GM19239 (cell line): ENCODE results near the gene GAB3.

Source experiments
- DNase-seq: peaks from one replicate; pipeline ENCODE4 v3.0.0; 2011; ENCODE audit warnings: low spot score; ENCODE audit not compliant: insufficient read length
- FAIRE-seq: peaks from 2 replicates; lab custom pipeline; 2011; peaks lifted over from hg19 to GRCh38; lab: Jason Lieb, UNC

Gene GAB3, protein sequence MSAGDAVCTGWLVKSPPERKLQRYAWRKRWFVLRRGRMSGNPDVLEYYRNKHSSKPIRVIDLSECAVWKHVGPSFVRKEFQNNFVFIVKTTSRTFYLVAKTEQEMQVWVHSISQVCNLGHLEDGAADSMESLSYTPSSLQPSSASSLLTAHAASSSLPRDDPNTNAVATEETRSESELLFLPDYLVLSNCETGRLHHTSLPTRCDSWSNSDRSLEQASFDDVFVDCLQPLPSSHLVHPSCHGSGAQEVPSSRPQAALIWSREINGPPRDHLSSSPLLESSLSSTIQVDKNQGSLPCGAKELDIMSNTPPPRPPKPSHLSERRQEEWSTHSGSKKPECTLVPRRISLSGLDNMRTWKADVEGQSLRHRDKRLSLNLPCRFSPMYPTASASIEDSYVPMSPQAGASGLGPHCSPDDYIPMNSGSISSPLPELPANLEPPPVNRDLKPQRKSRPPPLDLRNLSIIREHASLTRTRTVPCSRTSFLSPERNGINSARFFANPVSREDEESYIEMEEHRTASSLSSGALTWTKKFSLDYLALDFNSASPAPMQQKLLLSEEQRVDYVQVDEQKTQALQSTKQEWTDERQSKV

DNA sequence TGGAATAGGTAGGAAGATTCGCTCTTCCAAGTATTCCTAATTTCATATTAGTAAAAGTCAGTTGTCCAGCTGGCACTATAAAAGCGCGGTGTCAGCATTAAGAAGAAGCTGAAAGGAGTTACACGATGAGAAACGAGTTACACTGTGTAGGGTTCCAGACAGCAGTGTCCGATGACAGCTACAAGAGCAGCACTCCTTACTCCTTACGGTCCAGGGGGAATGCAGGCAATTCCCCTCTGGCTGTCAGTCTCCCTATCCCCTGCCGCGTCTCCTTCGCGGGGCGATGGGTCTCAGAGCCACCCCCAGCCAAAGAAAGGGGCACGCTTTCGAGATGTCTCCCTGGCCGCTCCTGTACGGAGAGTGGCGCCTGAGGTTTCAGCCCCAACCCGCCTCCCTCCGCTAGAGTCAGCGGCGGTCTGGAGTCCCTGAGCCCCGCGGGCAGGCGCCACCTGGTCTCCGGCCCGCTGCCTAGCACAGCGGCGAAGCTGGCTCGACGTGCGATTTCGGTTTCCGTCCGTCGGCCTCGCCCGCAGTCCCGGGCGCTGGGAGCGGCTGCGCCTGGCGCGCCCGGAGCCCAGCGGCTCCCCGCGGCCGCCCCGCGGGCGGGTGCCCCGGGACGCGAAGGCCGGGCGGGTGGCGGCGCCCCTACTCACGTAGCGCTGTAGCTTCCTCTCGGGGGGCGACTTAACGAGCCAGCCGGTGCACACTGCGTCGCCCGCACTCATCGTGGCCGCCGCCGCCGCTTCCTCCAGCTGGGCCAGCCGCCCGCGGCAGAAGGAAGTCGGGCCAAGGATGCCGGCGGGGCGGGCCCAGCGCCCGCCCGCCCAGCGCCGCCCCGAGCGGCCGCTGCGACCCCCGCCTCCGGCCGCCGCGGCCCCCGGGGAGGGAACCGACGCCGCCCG, at the start of gene GAB3:
GAB3 (minus strand) TSS at position 777 of the 902 bp plus-strand sequence; CDS start at position 725, 52 bp downstream.
- FAIRE-seq (no peak), DNase-seq (peak; percentile 42)

DNA sequence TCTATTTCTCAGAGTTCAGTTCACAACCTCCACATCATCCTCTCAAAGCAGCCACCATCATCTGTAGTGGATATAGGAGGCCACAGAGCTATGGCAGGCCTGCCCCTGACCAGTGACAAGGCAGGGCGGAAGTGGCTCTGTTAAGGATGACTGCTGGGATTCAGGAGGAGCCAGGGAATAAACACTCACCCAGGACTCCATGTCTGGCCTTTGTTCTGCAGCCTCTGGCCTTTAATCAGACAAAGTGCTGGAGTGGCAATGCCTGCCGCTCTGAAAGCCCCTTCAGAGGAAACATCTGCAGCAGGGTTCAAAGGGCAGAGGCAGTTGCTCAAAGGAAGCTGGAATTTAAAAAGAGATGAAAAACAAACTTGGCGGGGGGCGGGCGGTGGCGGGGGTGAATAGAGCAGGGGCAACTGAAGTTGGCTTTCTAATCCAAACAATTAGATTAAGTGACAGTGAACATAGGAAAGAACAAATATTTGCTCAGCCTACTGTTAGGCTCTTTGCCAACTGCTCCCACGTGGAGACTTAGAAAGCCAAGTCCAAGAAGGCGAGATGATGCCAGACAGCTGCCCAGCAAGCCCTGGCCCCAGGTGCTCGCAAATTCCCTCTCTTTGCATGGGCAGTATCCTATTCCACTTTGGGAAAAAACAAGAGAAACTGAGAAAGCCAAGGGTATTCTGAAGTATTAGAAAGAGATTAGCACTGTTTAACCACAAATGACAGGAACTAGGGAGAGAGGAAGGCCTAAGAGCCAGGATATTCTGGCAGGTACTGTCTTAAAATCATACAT, 48.9 kb upstream of the GAB3 start:
- FAIRE-seq = peak; percentile 60
- no peak for DNase-seq

DNA sequence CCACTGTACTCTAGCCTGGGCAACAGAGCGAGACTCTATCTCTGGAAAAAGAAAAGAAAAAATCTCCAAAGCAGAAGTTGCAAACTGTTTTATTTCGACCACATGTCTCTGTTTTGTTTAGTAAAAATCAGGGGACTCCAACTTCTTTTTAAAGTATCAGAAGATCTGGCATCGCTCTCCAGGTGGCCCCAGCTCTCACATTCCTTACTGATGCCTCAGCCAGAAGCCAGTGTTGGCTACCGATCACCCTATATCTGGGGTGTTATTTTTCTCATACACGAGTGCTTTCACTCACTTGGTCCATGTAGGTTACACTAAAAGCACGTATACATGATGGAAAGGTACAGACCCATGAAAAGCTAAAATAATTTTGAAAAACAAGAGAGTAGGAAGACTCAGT, 46.1 kb upstream of the GAB3 start:
- DNase-seq (no peak), FAIRE-seq (no peak)

DNA sequence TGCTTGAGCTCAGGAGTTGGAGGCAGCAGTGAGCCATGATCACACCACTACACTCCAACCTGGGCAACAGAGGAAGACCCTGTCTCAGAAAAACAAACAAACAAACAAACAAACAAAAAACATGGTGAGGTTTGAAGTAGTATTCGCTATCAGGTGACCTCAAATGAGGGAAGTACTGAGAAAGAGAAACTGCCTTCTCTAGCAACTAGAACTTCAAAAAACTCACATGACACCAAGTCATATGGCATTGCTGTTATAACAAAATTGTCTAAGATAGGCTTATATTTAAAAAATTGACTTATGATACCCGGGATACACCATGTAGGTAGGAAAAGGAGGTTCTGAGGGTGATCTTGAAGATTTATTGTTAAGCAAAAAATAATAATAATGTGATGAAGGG, 44.1 kb upstream of the GAB3 start:
- no peak for DNase-seq
- FAIRE-seq = peak; percentile 51

DNA sequence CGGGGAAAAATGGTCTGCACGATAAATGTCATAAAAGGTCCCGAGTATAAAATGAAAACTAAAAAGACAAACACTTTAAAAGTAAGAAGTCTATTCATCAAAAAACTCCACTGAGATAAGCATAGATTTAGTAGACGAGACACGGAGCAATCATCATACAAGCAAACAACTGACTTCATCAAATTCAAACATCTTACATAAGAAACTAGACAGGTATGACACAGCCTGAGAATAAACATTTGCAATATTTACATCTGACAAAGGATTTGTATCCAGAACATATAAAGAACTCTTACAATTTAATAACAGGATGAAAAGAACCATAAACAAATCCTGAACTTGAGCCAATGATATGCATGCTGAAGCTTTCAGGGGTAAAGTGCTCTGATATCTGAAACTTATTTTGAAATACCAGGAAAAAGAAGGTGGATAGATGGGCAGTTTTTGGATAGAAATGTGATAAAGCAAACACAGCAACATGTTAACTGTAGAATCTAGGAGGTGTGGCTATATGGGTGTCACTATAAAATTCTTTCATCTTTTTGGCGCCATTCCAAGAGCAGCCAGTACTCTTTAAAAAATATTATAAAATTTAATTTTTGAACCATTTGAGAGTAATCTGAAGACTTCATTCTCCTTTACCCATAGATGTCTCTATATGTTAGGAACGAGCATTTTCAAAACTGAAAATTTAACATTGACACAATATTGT, 42.4 kb upstream of the GAB3 start:
- DNase-seq (no peak), FAIRE-seq (no peak)

DNA sequence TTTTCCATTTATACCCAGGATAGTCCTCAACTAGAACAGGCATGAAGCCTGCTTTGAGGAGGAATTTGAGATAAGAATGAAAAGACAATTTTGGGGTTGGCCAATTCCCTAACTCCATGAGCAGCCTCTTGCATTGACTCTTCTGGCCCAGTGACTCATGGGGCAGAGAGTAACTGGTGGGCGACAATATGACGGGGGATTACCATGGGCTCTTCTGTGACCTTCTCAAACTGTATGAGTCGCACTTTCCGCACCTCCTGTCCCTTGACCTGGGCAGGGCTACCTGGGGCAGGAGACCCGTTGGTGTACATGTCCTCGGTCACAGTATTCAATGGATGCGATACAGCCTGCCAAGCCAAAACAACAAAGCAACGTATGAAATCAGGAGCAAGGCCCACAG, 41.1 kb upstream of the GAB3 start:
- FAIRE-seq = no peak
- no peak for DNase-seq

DNA sequence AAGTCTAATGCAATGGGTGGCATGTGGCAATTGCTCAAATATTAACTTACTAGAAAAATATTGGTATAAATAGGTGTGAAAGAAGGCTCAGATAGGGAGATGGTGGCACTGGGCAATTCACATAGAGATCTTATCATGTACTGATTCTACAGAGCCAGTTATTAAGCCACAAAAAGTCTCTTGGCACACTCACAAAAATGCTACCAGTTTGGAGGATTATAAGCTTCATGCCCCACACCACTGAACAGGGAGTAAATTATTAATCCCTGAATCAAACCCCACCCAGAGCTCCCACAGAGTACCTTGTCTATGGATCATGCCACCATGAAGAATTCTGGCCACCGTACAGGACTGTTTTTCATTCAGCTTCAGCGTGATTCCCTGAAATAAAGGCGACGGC, 40.6 kb upstream of the GAB3 start:
- FAIRE-seq (no peak), DNase-seq (no peak)

DNA sequence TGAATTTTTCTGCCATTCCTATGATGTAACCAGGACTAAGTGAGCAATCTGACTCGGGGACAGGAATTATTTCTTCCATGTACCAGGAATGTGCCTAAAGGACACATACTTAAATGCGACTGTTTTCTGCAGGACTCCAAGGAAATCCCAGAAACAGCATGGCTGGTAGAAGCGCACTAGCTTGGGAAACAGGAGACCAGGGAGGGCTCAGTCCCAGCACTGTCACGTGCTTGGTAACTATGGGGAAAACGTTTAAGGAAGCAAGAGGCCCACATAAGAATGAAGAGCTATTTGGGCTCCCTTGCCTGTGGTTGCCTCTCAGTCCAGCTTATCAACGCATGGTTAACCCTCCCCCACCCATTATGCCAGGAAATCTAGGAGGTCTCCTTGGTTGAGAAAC, 34.8 kb upstream of the GAB3 start:
- DNase-seq (no peak), FAIRE-seq (no peak)

DNA sequence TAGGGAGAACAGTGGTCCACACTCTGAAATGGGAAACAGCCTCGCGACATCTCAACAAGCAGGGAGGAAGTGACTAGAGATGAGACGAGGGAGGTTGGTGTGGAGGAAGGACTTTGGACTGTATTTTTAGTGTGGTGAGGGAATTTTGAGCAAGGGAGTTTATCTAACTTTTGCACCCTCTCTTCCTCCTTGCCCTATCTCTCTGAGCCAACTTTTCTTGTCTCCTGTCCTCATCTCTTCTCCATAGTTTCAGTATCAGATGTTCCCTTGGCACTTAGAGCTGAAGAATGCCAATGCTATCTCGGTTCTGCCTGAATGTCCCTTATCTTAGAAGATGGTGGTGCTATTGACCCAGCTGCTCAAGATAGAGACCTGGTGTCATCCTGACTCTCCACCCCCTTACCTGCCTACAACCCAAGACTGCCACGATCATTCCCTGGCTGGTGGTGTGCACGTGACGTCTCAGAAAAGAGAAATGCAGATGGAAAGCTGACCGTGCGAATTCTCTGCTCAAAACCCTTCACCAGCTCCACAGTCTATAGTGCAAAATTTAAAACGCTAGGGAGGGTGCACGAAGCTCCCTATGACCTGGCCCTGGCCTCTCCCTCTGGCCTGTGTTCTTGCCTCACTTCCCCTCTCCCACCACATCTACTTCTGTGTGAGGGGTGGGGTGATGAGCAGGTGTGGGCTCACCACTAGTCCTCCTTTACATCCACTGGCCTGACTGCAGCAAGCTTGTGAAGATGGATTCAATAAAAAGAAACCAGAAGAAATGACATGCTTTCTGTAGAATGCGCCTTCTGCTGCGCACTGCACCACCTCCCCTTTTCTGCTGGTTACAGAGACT, 33.5 kb upstream of the GAB3 start:
- DNase-seq (no peak), FAIRE-seq (no peak)

DNA sequence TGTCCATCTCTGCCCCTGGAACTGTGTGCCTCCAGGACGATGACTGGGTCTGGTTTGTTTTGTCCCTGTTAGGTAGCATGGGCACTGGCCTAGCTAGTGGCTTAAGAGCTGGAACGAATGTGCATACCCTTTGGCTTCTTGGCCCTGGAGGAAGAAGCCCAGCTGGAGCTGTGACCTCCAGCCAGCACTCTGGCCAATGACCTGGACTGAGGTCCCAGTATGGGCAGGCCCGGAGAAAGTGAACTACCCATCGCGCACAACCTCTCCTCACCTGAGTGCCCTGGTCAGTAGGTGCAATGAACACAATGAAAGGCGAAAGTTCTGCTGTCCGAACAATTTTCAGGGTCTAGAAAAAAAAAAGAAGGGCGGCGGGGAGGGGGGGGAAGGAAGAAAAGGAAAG, 30.1 kb upstream of the GAB3 start:
- DNase-seq (no peak), FAIRE-seq (no peak)

DNA sequence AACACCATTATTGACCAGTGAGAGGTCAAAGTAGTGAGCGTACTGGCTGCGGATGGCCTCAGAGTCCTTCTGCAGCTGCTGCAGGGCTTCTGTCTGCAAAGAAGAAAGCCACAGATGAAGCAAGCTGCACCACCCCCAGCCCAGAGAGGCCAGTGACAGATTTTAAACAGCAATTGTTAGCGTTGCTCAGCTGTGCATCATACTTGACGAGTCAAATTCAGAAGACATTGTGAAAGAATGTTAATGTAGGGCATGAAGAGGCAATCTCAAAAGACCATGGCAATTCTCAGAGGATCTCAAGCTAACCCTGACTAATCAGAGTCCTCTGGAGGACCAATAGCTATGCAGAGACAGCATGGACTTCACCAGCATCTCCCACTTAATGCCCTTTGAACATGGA, 28.4 kb upstream of the GAB3 start:
- DNase-seq = no peak
- no peak for FAIRE-seq

DNA sequence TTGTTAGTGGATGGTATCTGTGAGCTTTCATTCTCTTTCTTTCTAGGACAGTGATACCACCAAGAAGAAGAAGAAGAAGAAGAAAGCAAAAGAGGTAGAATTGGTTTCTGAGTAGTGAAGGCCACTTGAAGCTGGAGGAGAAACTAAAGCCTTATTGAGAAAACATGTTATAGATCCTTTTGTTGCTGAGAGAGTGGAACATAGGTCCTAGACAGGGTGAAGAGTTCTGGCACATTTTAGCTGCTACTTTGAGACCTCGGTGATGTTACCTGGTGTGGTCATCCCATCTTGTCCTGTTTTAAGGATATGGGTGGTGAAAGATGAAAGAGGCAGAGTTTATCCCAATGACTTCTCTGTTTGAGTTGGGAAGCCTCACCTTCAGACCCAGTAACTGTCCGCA, 25.9 kb upstream of the GAB3 start:
- FAIRE-seq (no peak), DNase-seq (no peak)

DNA sequence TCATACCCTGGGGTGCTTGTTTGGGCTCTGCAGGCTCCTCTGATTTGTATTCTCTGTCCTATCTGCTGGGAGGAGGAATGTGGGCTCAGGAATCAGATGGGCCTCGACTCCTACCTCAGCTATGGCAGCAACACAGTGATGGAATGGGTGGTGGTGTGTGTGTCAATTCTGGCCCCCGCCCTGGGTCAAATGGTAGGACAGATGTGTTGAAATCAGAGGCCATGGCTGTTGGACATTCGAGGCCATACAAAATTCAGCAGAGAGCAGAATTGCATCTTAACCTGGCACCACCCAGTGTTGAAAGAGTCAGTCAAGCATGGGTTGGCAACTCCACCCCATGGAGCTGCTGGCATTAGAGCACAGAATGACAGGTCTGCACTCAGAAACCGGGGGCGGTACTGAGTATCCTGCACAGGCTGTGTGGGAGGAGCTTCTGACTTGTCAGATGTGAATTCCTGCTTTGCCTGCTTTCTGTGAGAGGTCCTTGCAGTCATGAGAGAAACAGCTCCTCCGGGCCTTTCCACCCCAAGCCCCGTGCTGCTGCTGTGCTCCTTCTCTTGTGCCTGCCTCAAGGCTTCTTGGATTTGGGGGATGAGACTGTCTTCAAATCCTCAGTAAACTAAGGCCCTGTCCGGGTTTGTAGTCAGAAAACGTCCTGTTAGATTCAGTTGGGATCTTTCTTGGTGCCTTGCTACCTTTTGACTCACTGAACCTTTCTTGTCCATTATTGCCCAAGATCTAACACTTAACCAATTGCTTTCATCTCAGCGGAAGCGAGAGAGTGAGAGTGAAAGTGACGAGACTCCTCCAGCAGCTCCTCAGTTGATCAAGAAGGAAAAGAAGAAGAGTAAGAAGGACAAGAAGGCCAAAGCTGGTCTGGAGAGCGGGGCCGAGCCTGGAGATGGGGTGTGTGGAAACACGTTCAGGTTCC, 24.8 kb upstream of the GAB3 start:
- no peak for DNase-seq
- FAIRE-seq = no peak

DNA sequence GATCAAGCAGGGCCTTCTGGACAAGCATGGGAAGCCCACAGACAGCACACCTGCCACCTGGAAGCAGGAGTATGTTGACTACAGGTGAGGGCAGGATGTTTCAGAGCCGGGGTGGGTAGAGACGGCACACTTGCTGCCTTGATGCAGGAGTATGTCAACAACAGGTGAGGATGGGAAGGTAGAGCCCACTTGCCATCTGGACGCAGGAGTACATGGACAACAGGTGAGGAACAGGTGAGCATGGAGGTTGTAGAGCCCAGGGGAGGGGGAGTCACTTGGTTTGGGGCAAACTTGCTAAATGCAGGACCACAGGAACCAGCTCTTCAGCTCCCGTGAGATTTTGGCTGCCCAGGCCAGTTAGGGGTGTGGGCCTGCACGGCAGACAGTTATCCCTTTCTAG, 23.7 kb upstream of the GAB3 start:
- FAIRE-seq (no peak), DNase-seq (no peak)

DNA sequence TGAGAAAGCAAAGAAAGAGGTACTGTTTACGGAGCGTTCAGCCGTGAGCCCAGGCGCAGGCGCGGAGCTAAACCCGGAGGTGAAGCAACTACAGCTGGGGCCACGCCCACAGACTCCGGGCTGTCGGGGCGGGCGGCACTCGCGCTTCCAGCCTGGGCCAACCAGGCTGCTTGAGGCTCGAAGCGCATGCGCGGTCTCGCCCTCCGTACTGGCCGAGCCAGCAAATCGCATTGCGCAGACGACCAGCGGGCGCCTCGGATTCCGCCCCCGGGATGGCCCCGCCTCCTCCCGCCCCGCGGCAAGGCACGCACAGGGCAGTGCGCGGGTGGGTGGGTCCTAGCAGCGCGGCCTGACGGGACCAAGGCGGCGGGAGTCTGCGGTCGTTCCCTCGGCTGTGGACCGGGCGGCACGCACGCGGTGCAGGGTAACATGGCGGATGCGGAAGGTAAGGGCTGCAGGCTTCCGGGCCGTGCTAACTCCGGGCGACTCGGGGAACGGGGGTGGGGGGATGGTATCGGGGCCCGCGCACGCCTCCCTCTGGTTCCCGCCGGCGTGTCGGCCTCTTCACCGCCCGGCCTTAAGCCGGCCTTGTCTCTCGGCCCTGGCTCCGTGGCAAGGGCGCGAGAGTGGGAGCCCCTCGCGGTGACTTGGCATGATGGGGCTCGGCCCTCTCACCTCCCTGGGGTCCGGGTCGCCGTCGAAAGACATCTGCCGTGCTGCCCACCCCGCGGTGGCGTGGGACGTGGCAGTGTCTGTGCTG, 11.8 kb upstream of the GAB3 start, which contains the start of gene DKC1:
DKC1 (plus strand) TSS at position 328 of the 760 bp plus-strand sequence; CDS start at position 430, 102 bp downstream.
- peak; percentile 67 for DNase-seq
- FAIRE-seq = peak; percentile 96

DNA sequence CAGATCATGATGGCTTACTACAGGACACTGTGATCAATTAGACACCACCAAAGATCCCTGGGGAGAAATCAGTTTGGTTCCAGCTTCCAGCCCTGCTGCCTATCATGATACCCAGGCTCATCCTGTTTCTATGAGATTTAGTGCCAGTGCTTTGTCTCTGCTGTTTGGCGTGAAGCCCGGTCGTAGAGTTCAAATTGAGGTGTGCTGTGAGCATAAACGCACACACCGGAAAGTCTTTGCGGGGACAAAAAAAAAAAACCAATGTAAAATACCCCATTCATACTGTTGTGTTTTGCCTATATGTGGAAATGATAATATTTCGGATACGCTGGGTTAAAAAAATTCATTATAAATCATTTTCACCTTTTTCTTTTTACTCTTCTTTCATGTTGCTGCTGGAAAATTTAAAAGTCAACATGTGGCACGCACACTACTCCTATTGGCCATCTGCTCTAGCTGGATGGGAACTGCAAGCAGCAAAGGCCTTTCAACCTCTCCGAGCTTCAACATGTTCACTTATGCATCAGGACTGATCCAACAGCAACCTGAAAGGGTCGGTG, 11.2 kb upstream of the GAB3 start:
- no peak for FAIRE-seq
- no peak for DNase-seq

DNA sequence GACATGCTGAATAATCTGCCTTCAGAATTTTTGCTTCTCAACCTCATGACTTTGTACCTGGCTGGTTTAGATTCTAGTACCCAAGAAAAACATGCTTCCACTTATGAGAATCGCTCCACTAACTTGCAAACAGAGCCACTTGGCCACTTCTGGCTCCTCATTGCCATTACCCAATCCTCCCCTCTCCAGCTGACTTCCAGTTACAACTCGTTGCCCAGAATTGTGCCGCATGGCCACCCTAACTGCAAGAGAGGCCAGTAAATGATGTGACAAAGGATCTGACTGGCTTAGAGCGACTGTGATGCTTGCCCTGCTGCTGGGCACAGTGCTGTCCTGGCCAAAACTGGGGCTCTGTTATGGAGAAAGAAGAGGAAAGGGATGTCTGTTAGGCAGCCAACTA, 7.8 kb upstream of the GAB3 start:
- no peak for FAIRE-seq

More for the DNA sequence above, 7.8 kb upstream of the GAB3 start:
- no peak for DNase-seq
